Measurements from ENCODE around the gene HS3ST6.

DNA sequence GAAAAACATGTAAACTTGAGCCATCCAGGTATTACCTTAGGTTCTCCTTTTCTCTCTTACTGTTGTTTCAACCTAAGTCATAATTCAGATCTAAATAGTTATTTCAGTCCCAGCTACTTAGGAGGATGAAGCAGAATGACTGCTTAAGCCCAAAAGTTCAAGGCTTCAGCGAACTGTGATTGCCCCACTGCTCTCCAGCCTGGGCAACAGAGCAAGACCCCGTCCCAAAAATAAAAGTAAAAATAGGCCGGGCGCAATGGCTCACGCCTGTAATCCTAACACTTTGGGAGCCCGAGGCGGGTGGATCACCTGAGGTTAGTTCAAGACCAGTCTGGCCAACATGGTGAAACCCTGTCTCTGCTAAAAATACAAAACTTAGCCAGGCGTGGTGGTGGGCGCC, 55.8 kb downstream of the HS3ST6 start:
- TF ChIP-seq, protein P1, sequence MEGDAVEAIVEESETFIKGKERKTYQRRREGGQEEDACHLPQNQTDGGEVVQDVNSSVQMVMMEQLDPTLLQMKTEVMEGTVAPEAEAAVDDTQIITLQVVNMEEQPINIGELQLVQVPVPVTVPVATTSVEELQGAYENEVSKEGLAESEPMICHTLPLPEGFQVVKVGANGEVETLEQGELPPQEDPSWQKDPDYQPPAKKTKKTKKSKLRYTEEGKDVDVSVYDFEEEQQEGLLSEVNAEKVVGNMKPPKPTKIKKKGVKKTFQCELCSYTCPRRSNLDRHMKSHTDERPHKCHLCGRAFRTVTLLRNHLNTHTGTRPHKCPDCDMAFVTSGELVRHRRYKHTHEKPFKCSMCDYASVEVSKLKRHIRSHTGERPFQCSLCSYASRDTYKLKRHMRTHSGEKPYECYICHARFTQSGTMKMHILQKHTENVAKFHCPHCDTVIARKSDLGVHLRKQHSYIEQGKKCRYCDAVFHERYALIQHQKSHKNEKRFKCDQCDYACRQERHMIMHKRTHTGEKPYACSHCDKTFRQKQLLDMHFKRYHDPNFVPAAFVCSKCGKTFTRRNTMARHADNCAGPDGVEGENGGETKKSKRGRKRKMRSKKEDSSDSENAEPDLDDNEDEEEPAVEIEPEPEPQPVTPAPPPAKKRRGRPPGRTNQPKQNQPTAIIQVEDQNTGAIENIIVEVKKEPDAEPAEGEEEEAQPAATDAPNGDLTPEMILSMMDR (conservative IDR thresholded peaks at IDR 0.05; ENCODE audit: low read depth, low read length), result no peak
- no peak for TF ChIP-seq EZH2 (IDR thresholded peaks at IDR 0.05; ENCODE audit: low read length, unreplicated experiment)
